SK-N-SH treated with all-trans-retinoic acid at 6 μM for 48 hours (cell line): ENCODE results near the gene TSEN2.

ENCODE experiments used
- ATAC-seq: fragments of 200-7000 bp; cut with Tn5 transposase; 3 replicates; pipeline ENCODE4 v1.9.1; 2020; ENCODE audit warnings: mild to moderate bottlenecking, moderate library complexity
- ARNTL ChIP-seq: fragments of 450-650 bp; formaldehyde crosslinking; IDR thresholded peaks from 2 replicates; pipeline ENCODE4 v1.5.0; 2020; ENCODE audit warnings: low read depth, mild to moderate bottlenecking, moderate library complexity, borderline replicate concordance
- BACH2 ChIP-seq: fragments of 250-450 bp; sonication (Bioruptor Pico); IDR thresholded peaks from 2 replicates; pipeline ENCODE4 v1.9.0; 2021; ENCODE audit warnings: mild to moderate bottlenecking, borderline replicate concordance
- CSDC2 ChIP-seq: fragments of 250-450 bp; sonication (Bioruptor Pico); IDR thresholded peaks from 2 replicates; pipeline ENCODE4 v1.5.0; 2020; ENCODE audit warnings: mild to moderate bottlenecking, moderate library complexity
- GLIS3 ChIP-seq: fragments of 250-450 bp; sonication (Bioruptor Pico); IDR thresholded peaks from 2 replicates; pipeline ENCODE4 v1.5.0; 2020; ENCODE audit warnings: mild to moderate bottlenecking, moderate library complexity
- ISL1 ChIP-seq: fragments of 250-450 bp; sonication (Bioruptor Pico); IDR thresholded peaks from 2 replicates; pipeline ENCODE4 v2.1.2; 2022; ENCODE audit warnings: mild to moderate bottlenecking, moderate library complexity
- OSR1 ChIP-seq: fragments of 250-450 bp; sonication (Bioruptor Pico); IDR thresholded peaks from 2 replicates; pipeline ENCODE4 v1.8.0; 2022; ENCODE audit warnings: moderate library complexity, mild to moderate bottlenecking, inconsistent platforms
- PPARA ChIP-seq: fragments of 250-450 bp; sonication (Bioruptor Pico); IDR thresholded peaks from 2 replicates; pipeline ENCODE4 v1.5.0; 2020; ENCODE audit warnings: mild to moderate bottlenecking, borderline replicate concordance
- SNAI2 ChIP-seq: fragments of 250-450 bp; sonication (Bioruptor Pico); IDR thresholded peaks from 2 replicates; pipeline ENCODE4 v1.5.0; 2020; ENCODE audit warnings: mild to moderate bottlenecking, moderate library complexity
- TCF4 ChIP-seq: fragments of 250-450 bp; sonication (Bioruptor Pico); IDR thresholded peaks from 2 replicates; pipeline ENCODE4 v1.8.0; 2021; ENCODE audit warnings: mild to moderate bottlenecking, moderate library complexity, borderline replicate concordance
- TOX ChIP-seq: fragments of 250-450 bp; sonication (Bioruptor Pico); IDR thresholded peaks from 2 replicates; pipeline ENCODE4 v1.8.0; 2021; ENCODE audit warnings: mild to moderate bottlenecking, moderate library complexity, borderline replicate concordance
- ZC3H10 ChIP-seq: fragments of 250-450 bp; sonication (Bioruptor Pico); IDR thresholded peaks from 2 replicates; pipeline ENCODE4 v1.5.1; 2021; ENCODE audit warnings: mild to moderate bottlenecking, moderate library complexity
- ZNF565 ChIP-seq: fragments of 450-650 bp; formaldehyde crosslinking; conservative IDR thresholded peaks from 2 replicates; pipeline ENCODE4 v1.5.0; 2020; ENCODE audit warnings: low read depth, mild to moderate bottlenecking, moderate library complexity
- ZNF70 ChIP-seq: fragments of 450-650 bp; formaldehyde crosslinking; IDR thresholded peaks from 2 replicates; pipeline ENCODE4 v1.5.0; 2020; ENCODE audit warnings: mild to moderate bottlenecking, moderate library complexity
- ZNF8 ChIP-seq: fragments of 450-650 bp; formaldehyde crosslinking; IDR thresholded peaks from 2 replicates; pipeline ENCODE4 v1.5.0; 2020; ENCODE audit warnings: mild to moderate bottlenecking, moderate library complexity
- TF ChIP-seq, protein P1 (sequence below): fragments of 250-450 bp; sonication (Bioruptor Pico); IDR thresholded peaks from 2 replicates; pipeline ENCODE4 v1.5.1; 2021; ENCODE audit warnings: mild to moderate bottlenecking, moderate library complexity
- TF ChIP-seq, protein P2 (sequence below): fragments of 250-450 bp; sonication (Bioruptor Pico); IDR thresholded peaks from 2 replicates; pipeline ENCODE4 v1.5.0; 2020; ENCODE audit warnings: mild to moderate bottlenecking, moderate library complexity
- TF ChIP-seq, protein P3 (sequence below): fragments of 250-450 bp; sonication (Bioruptor Pico); IDR thresholded peaks from 2 replicates; pipeline ENCODE4 v1.8.0; 2020; ENCODE audit warnings: mild to moderate bottlenecking, moderate library complexity, borderline replicate concordance
- TF ChIP-seq, protein P4 (sequence below): fragments of 250-450 bp; sonication (Bioruptor Pico); IDR thresholded peaks from 2 replicates; pipeline ENCODE4 v1.8.0; 2021; ENCODE audit warnings: low read depth, mild to moderate bottlenecking, moderate library complexity, borderline replicate concordance
- TF ChIP-seq, protein P5 (sequence below): fragments of 250-450 bp; sonication (Bioruptor Pico); IDR thresholded peaks from 2 replicates; pipeline ENCODE4 v1.5.1; 2020; ENCODE audit warnings: low read depth, mild to moderate bottlenecking, moderate library complexity

TSEN2 gene

DNA sequence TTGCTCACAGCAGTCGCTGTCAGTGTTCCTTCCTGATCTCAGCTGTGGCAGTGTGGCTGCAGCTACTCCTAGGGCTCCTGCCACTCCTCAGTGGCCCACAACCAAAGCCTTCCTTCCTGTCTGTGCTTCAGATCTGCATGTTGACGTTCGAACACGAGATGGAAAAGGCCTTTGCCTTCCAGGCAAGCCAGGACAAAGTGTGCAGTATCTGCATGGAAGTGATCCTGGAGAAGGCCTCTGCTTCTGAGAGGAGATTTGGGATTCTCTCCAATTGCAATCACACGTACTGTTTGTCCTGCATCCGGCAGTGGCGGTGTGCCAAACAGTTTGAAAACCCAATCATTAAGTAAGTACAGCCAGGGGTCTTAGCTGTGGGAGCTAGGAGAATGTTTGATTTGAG lies 90.4 kb downstream of the TSEN2 start (continued):
- TF ChIP-seq, protein P1, sequence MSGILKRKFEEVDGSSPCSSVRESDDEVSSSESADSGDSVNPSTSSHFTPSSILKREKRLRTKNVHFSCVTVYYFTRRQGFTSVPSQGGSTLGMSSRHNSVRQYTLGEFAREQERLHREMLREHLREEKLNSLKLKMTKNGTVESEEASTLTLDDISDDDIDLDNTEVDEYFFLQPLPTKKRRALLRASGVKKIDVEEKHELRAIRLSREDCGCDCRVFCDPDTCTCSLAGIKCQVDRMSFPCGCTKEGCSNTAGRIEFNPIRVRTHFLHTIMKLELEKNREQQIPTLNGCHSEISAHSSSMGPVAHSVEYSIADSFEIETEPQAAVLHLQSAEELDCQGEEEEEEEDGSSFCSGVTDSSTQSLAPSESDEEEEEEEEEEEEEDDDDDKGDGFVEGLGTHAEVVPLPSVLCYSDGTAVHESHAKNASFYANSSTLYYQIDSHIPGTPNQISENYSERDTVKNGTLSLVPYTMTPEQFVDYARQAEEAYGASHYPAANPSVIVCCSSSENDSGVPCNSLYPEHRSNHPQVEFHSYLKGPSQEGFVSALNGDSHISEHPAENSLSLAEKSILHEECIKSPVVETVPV (CRISPR knock-in tag), result no peak
- TF ChIP-seq TCF4 (no peak), SNAI2 (no peak)

DNA sequence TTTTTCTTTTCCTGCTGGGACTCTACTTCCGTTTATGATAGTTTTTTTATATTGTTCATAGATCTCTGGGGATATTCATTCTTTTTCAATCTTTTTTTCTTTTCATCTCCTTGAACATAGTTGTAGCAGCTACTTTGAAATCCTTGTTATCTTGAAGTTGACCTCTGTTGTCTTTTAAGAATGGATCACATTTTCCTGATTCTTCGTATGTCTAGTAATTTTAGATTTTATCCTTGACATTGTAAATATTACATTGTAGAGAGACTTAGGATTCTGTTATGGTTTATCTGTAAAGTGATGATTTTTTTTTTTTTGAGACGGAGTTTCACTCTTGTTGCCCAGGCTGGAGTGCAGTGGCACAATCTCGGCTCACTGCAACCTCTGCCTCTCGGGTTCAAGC lies 93.1 kb downstream of the TSEN2 start:
- no peak for ATAC-seq
- TF ChIP-seq ZNF8 (CRISPR knock-in tag), result no peak
- TF ChIP-seq ISL1, result no peak
- TF ChIP-seq, protein P1 (CRISPR knock-in tag), result no peak
- TF ChIP-seq CSDC2 (CRISPR knock-in tag), result no peak
- no peak for TF ChIP-seq GLIS3 (CRISPR knock-in tag)
- no peak for TF ChIP-seq OSR1

DNA sequence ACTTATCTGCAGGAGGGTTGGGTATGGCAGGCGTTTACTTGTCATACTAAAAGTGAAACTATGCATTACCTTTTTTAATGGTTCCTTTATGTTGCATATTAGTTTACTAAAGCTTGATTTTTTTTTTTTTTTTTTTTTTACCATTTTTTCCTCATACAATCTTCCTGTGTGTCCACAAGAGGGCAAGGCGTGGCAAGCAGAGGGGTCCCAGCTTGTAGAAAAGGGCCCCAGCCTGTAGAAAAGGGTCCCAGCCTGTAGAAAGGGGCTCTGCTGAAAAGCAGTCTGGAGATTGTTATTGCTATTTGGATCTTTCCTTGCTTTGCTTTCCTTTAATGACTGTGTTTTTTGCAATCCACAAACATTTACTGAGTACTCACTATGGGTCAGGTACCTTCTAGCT lies 94.5 kb downstream of the TSEN2 start:
- ATAC-seq, result no peak

More for the DNA sequence above, 94.5 kb downstream of the TSEN2 start:
- TF ChIP-seq BACH2 (CRISPR knock-in tag) (no peak), ZNF8 (CRISPR knock-in tag) (no peak), TCF4 (no peak), ARNTL (CRISPR knock-in tag) (no peak), ISL1 (no peak), ZNF70 (CRISPR knock-in tag) (no peak), PPARA (CRISPR knock-in tag) (no peak), SNAI2 (no peak), TOX (CRISPR knock-in tag) (no peak), ZC3H10 (CRISPR knock-in tag) (no peak), ZNF565 (no peak), OSR1 (no peak)
- TF ChIP-seq, protein P1 (CRISPR knock-in tag), result no peak
- TF ChIP-seq, protein P2, sequence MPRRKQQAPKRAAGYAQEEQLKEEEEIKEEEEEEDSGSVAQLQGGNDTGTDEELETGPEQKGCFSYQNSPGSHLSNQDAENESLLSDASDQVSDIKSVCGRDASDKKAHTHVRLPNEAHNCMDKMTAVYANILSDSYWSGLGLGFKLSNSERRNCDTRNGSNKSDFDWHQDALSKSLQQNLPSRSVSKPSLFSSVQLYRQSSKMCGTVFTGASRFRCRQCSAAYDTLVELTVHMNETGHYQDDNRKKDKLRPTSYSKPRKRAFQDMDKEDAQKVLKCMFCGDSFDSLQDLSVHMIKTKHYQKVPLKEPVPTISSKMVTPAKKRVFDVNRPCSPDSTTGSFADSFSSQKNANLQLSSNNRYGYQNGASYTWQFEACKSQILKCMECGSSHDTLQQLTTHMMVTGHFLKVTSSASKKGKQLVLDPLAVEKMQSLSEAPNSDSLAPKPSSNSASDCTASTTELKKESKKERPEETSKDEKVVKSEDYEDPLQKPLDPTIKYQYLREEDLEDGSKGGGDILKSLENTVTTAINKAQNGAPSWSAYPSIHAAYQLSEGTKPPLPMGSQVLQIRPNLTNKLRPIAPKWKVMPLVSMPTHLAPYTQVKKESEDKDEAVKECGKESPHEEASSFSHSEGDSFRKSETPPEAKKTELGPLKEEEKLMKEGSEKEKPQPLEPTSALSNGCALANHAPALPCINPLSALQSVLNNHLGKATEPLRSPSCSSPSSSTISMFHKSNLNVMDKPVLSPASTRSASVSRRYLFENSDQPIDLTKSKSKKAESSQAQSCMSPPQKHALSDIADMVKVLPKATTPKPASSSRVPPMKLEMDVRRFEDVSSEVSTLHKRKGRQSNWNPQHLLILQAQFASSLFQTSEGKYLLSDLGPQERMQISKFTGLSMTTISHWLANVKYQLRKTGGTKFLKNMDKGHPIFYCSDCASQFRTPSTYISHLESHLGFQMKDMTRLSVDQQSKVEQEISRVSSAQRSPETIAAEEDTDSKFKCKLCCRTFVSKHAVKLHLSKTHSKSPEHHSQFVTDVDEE (CRISPR knock-in tag), result no peak
- TF ChIP-seq, protein P3, sequence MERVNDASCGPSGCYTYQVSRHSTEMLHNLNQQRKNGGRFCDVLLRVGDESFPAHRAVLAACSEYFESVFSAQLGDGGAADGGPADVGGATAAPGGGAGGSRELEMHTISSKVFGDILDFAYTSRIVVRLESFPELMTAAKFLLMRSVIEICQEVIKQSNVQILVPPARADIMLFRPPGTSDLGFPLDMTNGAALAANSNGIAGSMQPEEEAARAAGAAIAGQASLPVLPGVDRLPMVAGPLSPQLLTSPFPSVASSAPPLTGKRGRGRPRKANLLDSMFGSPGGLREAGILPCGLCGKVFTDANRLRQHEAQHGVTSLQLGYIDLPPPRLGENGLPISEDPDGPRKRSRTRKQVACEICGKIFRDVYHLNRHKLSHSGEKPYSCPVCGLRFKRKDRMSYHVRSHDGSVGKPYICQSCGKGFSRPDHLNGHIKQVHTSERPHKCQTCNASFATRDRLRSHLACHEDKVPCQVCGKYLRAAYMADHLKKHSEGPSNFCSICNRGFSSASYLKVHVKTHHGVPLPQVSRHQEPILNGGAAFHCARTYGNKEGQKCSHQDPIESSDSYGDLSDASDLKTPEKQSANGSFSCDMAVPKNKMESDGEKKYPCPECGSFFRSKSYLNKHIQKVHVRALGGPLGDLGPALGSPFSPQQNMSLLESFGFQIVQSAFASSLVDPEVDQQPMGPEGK (CRISPR knock-in tag), result no peak
- TF ChIP-seq, protein P4, sequence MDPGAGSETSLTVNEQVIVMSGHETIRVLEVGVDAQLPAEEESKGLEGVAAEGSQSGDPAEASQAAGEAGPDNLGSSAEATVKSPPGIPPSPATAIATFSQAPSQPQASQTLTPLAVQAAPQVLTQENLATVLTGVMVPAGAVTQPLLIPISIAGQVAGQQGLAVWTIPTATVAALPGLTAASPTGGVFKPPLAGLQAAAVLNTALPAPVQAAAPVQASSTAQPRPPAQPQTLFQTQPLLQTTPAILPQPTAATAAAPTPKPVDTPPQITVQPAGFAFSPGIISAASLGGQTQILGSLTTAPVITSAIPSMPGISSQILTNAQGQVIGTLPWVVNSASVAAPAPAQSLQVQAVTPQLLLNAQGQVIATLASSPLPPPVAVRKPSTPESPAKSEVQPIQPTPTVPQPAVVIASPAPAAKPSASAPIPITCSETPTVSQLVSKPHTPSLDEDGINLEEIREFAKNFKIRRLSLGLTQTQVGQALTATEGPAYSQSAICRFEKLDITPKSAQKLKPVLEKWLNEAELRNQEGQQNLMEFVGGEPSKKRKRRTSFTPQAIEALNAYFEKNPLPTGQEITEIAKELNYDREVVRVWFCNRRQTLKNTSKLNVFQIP (CRISPR knock-in tag), result no peak
- TF ChIP-seq, protein P5, sequence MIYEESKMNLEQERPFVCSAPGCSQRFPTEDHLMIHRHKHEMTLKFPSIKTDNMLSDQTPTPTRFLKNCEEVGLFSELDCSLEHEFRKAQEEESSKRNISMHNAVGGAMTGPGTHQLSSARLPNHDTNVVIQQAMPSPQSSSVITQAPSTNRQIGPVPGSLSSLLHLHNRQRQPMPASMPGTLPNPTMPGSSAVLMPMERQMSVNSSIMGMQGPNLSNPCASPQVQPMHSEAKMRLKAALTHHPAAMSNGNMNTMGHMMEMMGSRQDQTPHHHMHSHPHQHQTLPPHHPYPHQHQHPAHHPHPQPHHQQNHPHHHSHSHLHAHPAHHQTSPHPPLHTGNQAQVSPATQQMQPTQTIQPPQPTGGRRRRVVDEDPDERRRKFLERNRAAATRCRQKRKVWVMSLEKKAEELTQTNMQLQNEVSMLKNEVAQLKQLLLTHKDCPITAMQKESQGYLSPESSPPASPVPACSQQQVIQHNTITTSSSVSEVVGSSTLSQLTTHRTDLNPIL, result no peak
